Neural progenitor cell (in vitro differentiated cells): ENCODE measurements around the gene ADK. TPM values are rescaled to one million over a fixed set of nuclear protein-coding genes. Genes with fewer than 3 reads are reported as not detected.

Experiments
- DNase-seq: peaks from one replicate; pipeline ENCODE4 v3.0.0-alpha.2; 2016; ENCODE audit warnings: low spot score
- H2AFZ ChIP-seq: fragments of 200-600 bp; sonication (generic); replicated peaks from 2 replicates; pipeline ENCODE4 v1.6.1; 2016; ENCODE audit warnings: antibody characterized with exemption
- H3F3A ChIP-seq: fragments of 200-600 bp; sonication (generic); 2 replicates; pipeline ENCODE4 v1.6.1; 2016; ENCODE audit warnings: antibody characterized with exemption, low read depth
- H3K27ac ChIP-seq: fragments of 200-600 bp; sonication (generic); 2 replicates; pipeline ENCODE4 v1.5.1; 2016; ENCODE audit warnings: mild to moderate bottlenecking
- H3K27me3 ChIP-seq: fragments of 200-600 bp; sonication (generic); 2 replicates; pipeline ENCODE4 v1.6.1; 2016; ENCODE audit warnings: mild to moderate bottlenecking, moderate library complexity
- H3K36me3 ChIP-seq: fragments of 200-600 bp; sonication (generic); 2 replicates; pipeline ENCODE4 v1.5.1; 2016
- H3K4me1 ChIP-seq: fragments of 200-600 bp; sonication (generic); 2 replicates; pipeline ENCODE4 v1.6.1; 2016; ENCODE audit warnings: mixed run types
- H3K4me2 ChIP-seq: fragments of 200-600 bp; sonication (generic); 2 replicates; pipeline ENCODE4 v1.6.1; 2016
- H3K4me3 ChIP-seq: fragments of 200-600 bp; sonication (generic); 2 replicates; pipeline ENCODE4 v1.5.1; 2016
- H3K79me2 ChIP-seq: fragments of 200-600 bp; sonication (generic); 2 replicates; pipeline ENCODE4 v1.6.1; 2016; ENCODE audit warnings: low read depth
- H3K9ac ChIP-seq: fragments of 200-600 bp; sonication (generic); 2 replicates; pipeline ENCODE4 v1.6.1; 2016
- H3K9me3 ChIP-seq: fragments of 200-600 bp; sonication (generic); 2 replicates; pipeline ENCODE4 v1.5.1; 2016; ENCODE audit warnings: low read depth
- H4K20me1 ChIP-seq: fragments of 200-600 bp; sonication (generic); 2 replicates; pipeline ENCODE4 v1.6.1; 2016; ENCODE audit warnings: low read depth
- H3K27ac Mint-ChIP-seq: 3 replicates; pipeline ENCODE4 v1.8.0; 2021; ENCODE audit warnings: mixed read lengths
- H3K27me3 Mint-ChIP-seq: 2 replicates; pipeline ENCODE4 v1.8.0; 2022; ENCODE audit warnings: low read depth, mild to moderate bottlenecking, inconsistent platforms, moderate library complexity, mixed read lengths; ENCODE audit not compliant: insufficient read depth
- H3K36me3 Mint-ChIP-seq: 3 replicates; pipeline ENCODE4 v1.8.0; 2021; ENCODE audit warnings: mixed read lengths
- H3K4me1 Mint-ChIP-seq: 3 replicates; pipeline ENCODE4 v1.8.0; 2021; ENCODE audit warnings: mixed read lengths
- H3K4me3 Mint-ChIP-seq: 3 replicates; pipeline ENCODE4 v1.8.0; 2021; ENCODE audit warnings: mild to moderate bottlenecking, moderate library complexity, mixed read lengths
- H3K9me3 Mint-ChIP-seq: 3 replicates; pipeline ENCODE4 v1.8.0; 2020; ENCODE audit warnings: mixed read lengths
- CTCF ChIP-seq: fragments of 200-600 bp; sonication (generic); IDR thresholded peaks from 2 replicates; pipeline ENCODE4 v1.5.1; 2017; ENCODE audit warnings: antibody characterized with exemption, mild to moderate bottlenecking
- EZH2 ChIP-seq: fragments of 200-600 bp; sonication (generic); IDR thresholded peaks from 2 replicates; pipeline ENCODE4 v1.6.1; 2017; ENCODE audit warnings: antibody characterized with exemption, mild to moderate bottlenecking, moderate library complexity
- EZH2phosphoT487 ChIP-seq: fragments of 200-600 bp; sonication (generic); IDR thresholded peaks from 2 replicates; pipeline ENCODE4 v1.6.1; 2017; ENCODE audit warnings: antibody characterized with exemption
- total RNA-seq: library from RNA; depleted of rRNA; stranded (reverse); fragments of >200 nt; gene quantifications from 2 replicates; pipeline ENCODE4 v1.2.3, GENCODE V29; 2015; ENCODE audit warnings: low replicate concordance

ADK gene
- total RNA-seq, 1 donor from 2014 or later, result 50.9 TPM

GRCh38 chr10:74122060-74122459 is 29.0 kb upstream of the ADK start:
- no peaks in the 10 kb centered on the region for H4K20me1 ChIP-seq
- no peaks in the 10 kb centered on the region for H3K4me1 Mint-ChIP-seq
- DNase-seq, result no peak
- H3K4me3 Mint-ChIP-seq, result no peak overlapping the region
- H3K27me3 Mint-ChIP-seq, result no peaks in the 10 kb centered on the region
- H3K27ac ChIP-seq, result peak overlapping the region; percentile 65
- H3K9ac ChIP-seq, result no peak overlapping the region
- H3K79me2 ChIP-seq, result no peaks in the 10 kb centered on the region
- peaks cover 18% of the 10 kb centered on the region for H3K36me3 ChIP-seq
- peaks cover 25% of the 10 kb centered on the region for H3K36me3 Mint-ChIP-seq
- peaks cover 22% of the 10 kb centered on the region for H3F3A ChIP-seq
- no peak overlapping the region for H2AFZ ChIP-seq
- no peaks in the 10 kb centered on the region for H3K9me3 Mint-ChIP-seq
- no peak for TF ChIP-seq CTCF
- no peak for TF ChIP-seq EZH2
- TF ChIP-seq EZH2phosphoT487, result no peak
- H3K4me1 ChIP-seq, result no peaks in the 10 kb centered on the region
- H3K27me3 ChIP-seq, result no peaks in the 10 kb centered on the region
- H3K4me3 ChIP-seq, result no peak overlapping the region
- no peak overlapping the region for H3K4me2 ChIP-seq
- no peak overlapping the region for H3K27ac Mint-ChIP-seq
- no peaks in the 10 kb centered on the region for H3K9me3 ChIP-seq

- Histone ChIP-seq H3K9ac (no peak overlapping the region), H3K9me3 (no peaks in the 10 kb centered on the region), H3K4me2 (no peak overlapping the region), H3K36me3 (peaks cover 18% of the 10 kb centered on the region), H3F3A (peaks cover 22% of the 10 kb centered on the region), H3K4me1 (no peaks in the 10 kb centered on the region), H3K79me2 (no peaks in the 10 kb centered on the region), H3K27me3 (no peaks in the 10 kb centered on the region), H2AFZ (no peak overlapping the region), H3K4me3 (no peak overlapping the region), H3K27ac (peak overlapping the region; percentile 71), H4K20me1 (no peaks in the 10 kb centered on the region)
- H3K27ac Mint-ChIP-seq, result no peak overlapping the region
- no peak overlapping the region for H3K4me3 Mint-ChIP-seq
- no peaks in the 10 kb centered on the region for H3K4me1 Mint-ChIP-seq
- peaks cover 22% of the 10 kb centered on the region for H3K36me3 Mint-ChIP-seq
- TF ChIP-seq EZH2phosphoT487, result no peak
- no peak for TF ChIP-seq CTCF
- TF ChIP-seq EZH2, result no peak
- DNase-seq, result no peak
- no peaks in the 10 kb centered on the region for H3K27me3 Mint-ChIP-seq
- H3K9me3 Mint-ChIP-seq, result no peaks in the 10 kb centered on the region
Observed at GRCh38 chr10:74123081-74123480, 27.9 kb upstream of the ADK start.

- H3K36me3 Mint-ChIP-seq, result peaks cover 23% of the 10 kb centered on the region
- H3K27ac Mint-ChIP-seq, result no peak overlapping the region
Observed at GRCh38 chr10:74133923-74134820, 16.8 kb upstream of the ADK start.

More at GRCh38 chr10:74133923-74134820, 16.8 kb upstream of the ADK start:
- no peak overlapping the region for H3K4me3 Mint-ChIP-seq
- no peaks in the 10 kb centered on the region for H3K9me3 Mint-ChIP-seq
- Histone ChIP-seq H3K4me1 (no peaks in the 10 kb centered on the region), H3K36me3 (peaks cover 30% of the 10 kb centered on the region), H2AFZ (no peak overlapping the region), H3K9ac (no peak overlapping the region), H3K4me3 (no peak overlapping the region), H3K4me2 (no peak overlapping the region), H3K79me2 (no peaks in the 10 kb centered on the region), H3F3A (peaks cover 9% of the 10 kb centered on the region), H3K27ac (no peak overlapping the region), H4K20me1 (no peaks in the 10 kb centered on the region), H3K27me3 (no peaks in the 10 kb centered on the region), H3K9me3 (no peaks in the 10 kb centered on the region)
- DNase-seq, result no peak
- H3K4me1 Mint-ChIP-seq, result no peaks in the 10 kb centered on the region
- H3K27me3 Mint-ChIP-seq, result no peaks in the 10 kb centered on the region
- no peak for TF ChIP-seq CTCF
- TF ChIP-seq EZH2phosphoT487, result no peak
- no peak for TF ChIP-seq EZH2
